HEK293 (cell line): ENCODE measurements around the gene COX6A2.

Experiments used
- CTCF ChIA-PET: fragments of 350-600 bp; formaldehyde crosslinking; extraction: SDS; loops from one replicate; lab custom pipeline; 2021; ENCODE audit warnings: antibody characterized with exemption; lab: Yijun Ruan, JAX
- POLR2A ChIA-PET: fragments of 300-600 bp; formaldehyde crosslinking; extraction: SDS; loops from one replicate; lab custom pipeline; 2020; ENCODE audit warnings: antibody characterized with exemption, inconsistent platforms; lab: Yijun Ruan, JAX
- H3K27ac ChIP-seq: fragments of 200-500 bp; sonication (Bioruptor generic); 2 replicates; pipeline ENCODE4 v1.5.1; 2014; ENCODE audit warnings: low read depth, low read length, control low read depth, inconsistent platforms; ENCODE audit errors: extremely low read depth
- H3K36me3 ChIP-seq, 2 experiments: fragments of 200-500 bp in 1 of 2; sonication (Bioruptor generic) in 1 of 2; 1 replicate in 1 of 2; 2 replicates in 1 of 2; pipeline ENCODE4 v1.5.1; 2014 to 2017; ENCODE audit warnings: inconsistent platforms in 2 of 2, low read length in 2 of 2; ENCODE audit not compliant: control insufficient read depth in 2 of 2, insufficient read depth in 1 of 2
- H3K4me1 ChIP-seq: fragments of 200-500 bp; sonication (Bioruptor generic); 2 replicates; pipeline ENCODE4 v1.5.1; 2014; ENCODE audit warnings: mild to moderate bottlenecking, low read length, inconsistent platforms; ENCODE audit not compliant: control insufficient read depth, insufficient read depth
- H3K4me3 ChIP-seq: 2 replicates; pipeline ENCODE4 v1.5.1; 2011; ENCODE audit warnings: low read depth, mild to moderate bottlenecking, control low read depth, low read length, moderate library complexity
- H3K9me3 ChIP-seq: fragments of 200-500 bp; sonication (Bioruptor generic); 2 replicates; pipeline ENCODE4 v1.5.1; 2014; ENCODE audit warnings: low read depth, low read length, inconsistent platforms; ENCODE audit not compliant: control insufficient read depth, insufficient read depth
- AEBP2 ChIP-seq: fragments of 450-650 bp; formaldehyde crosslinking; IDR thresholded peaks from 2 replicates; pipeline ENCODE4 v1.5.1; 2016; ENCODE audit warnings: missing biosample characterization, missing genetic modification characterization, borderline replicate concordance
- BCL11A ChIP-seq: fragments of 450-650 bp; formaldehyde crosslinking; IDR thresholded peaks from 2 replicates; pipeline ENCODE4 v1.5.1; 2016; ENCODE audit warnings: low read depth, missing biosample characterization, missing genetic modification characterization
- EGR2 ChIP-seq: fragments of 450-650 bp; formaldehyde crosslinking; IDR thresholded peaks from 2 replicates; pipeline ENCODE4 v1.5.1; 2016; ENCODE audit warnings: low read depth, missing biosample characterization, missing genetic modification characterization
- GLIS1 ChIP-seq: fragments of 450-650 bp; formaldehyde crosslinking; IDR thresholded peaks from 2 replicates; pipeline ENCODE4 v1.5.1; 2016; ENCODE audit warnings: missing biosample characterization, missing genetic modification characterization
- SCRT1 ChIP-seq: fragments of 450-650 bp; formaldehyde crosslinking; IDR thresholded peaks from 2 replicates; pipeline ENCODE4 v1.5.1; 2016; ENCODE audit warnings: missing biosample characterization, missing genetic modification characterization, borderline replicate concordance
- TSHZ1 ChIP-seq: fragments of 450-650 bp; formaldehyde crosslinking; IDR thresholded peaks from 2 replicates; pipeline ENCODE4 v1.5.1; 2016; ENCODE audit warnings: missing biosample characterization, missing genetic modification characterization, borderline replicate concordance
- ZNF114 ChIP-seq: fragments of 450-650 bp; formaldehyde crosslinking; IDR thresholded peaks from 2 replicates; pipeline ENCODE4 v1.5.0; 2017; ENCODE audit warnings: missing biosample characterization, missing genetic modification characterization
- ZNF140 ChIP-seq: fragments of 450-650 bp; formaldehyde crosslinking; IDR thresholded peaks from 2 replicates; pipeline ENCODE4 v1.5.1; 2016; ENCODE audit warnings: missing biosample characterization, missing genetic modification characterization
- ZNF146 ChIP-seq: fragments of 450-650 bp; formaldehyde crosslinking; IDR thresholded peaks from 2 replicates; pipeline ENCODE4 v1.5.1; 2016; ENCODE audit warnings: missing biosample characterization, missing genetic modification characterization
- ZNF18 ChIP-seq: fragments of 450-650 bp; formaldehyde crosslinking; IDR thresholded peaks from 2 replicates; pipeline ENCODE4 v1.5.1; 2016; ENCODE audit warnings: missing biosample characterization, missing genetic modification characterization
- ZNF223 ChIP-seq: fragments of 450-650 bp; formaldehyde crosslinking; IDR thresholded peaks from 2 replicates; pipeline ENCODE4 v1.5.1; 2016; ENCODE audit warnings: missing biosample characterization, missing genetic modification characterization
- ZNF24 ChIP-seq: fragments of 450-650 bp; formaldehyde crosslinking; IDR thresholded peaks from 2 replicates; pipeline ENCODE4 v1.5.1; 2016; ENCODE audit warnings: missing biosample characterization, missing genetic modification characterization
- ZNF292 ChIP-seq: fragments of 450-650 bp; formaldehyde crosslinking; IDR thresholded peaks from 2 replicates; pipeline ENCODE4 v1.5.1; 2016; ENCODE audit warnings: low read depth, missing biosample characterization, missing genetic modification characterization, borderline replicate concordance
- ZNF394 ChIP-seq: fragments of 450-650 bp; formaldehyde crosslinking; IDR thresholded peaks from 2 replicates; pipeline ENCODE4 v1.5.1; 2016; ENCODE audit warnings: missing biosample characterization, missing genetic modification characterization, mild to moderate bottlenecking, moderate library complexity, borderline replicate concordance
- ZNF529 ChIP-seq: fragments of 450-650 bp; formaldehyde crosslinking; IDR thresholded peaks from 2 replicates; pipeline ENCODE4 v1.5.1; 2017; ENCODE audit warnings: missing genetic modification characterization, missing biosample characterization; ENCODE audit not compliant: insufficient replicate concordance
- ZNF660 ChIP-seq: fragments of 450-650 bp; IDR thresholded peaks from 2 replicates; pipeline ENCODE4 v1.5.1; 2018; ENCODE audit warnings: missing biosample characterization, mild to moderate bottlenecking, missing genetic modification characterization
- ZNF670 ChIP-seq: fragments of 450-650 bp; formaldehyde crosslinking; IDR thresholded peaks from 2 replicates; pipeline ENCODE4 v1.5.1; 2016; ENCODE audit warnings: missing biosample characterization, missing genetic modification characterization, low read depth
- ZNF776 ChIP-seq: fragments of 450-650 bp; formaldehyde crosslinking; IDR thresholded peaks from 2 replicates; pipeline ENCODE4 v1.5.0; 2017; ENCODE audit warnings: missing biosample characterization, missing genetic modification characterization, borderline replicate concordance
- ZSCAN5A ChIP-seq: fragments of 450-650 bp; formaldehyde crosslinking; IDR thresholded peaks from 2 replicates; pipeline ENCODE4 v1.5.1; 2016; ENCODE audit warnings: missing biosample characterization, missing genetic modification characterization
- ZXDB ChIP-seq: fragments of 450-650 bp; formaldehyde crosslinking; IDR thresholded peaks from 2 replicates; pipeline ENCODE4 v1.5.1; 2016; ENCODE audit warnings: missing biosample characterization, missing genetic modification characterization

COX6A2 gene

GRCh38 chr16:31474173-31474714, 46.1 kb upstream of the COX6A2 start:
- H3K4me3 ChIP-seq = no peak overlapping the region
- no peak overlapping the region for H3K27ac ChIP-seq
- H3K36me3 ChIP-seq = peaks cover 0 to 10% of the 10 kb centered on the region in 2 experiments; a peak in 1 of 3 replicates
- ChIA-PET POLR2A (no interaction called here), CTCF (interaction anchor here (0.6 to 0.9 kb wide), 3 partner anchors 16 to 377 kb away, joined by 3 read pairs; partner anchors contain the start of gene ARMC5)
- TF ChIP-seq AEBP2 (tag by site-specific recombination) = no peak
- no peak for TF ChIP-seq EGR2
- no peak for TF ChIP-seq ZNF776
- TF ChIP-seq ZSCAN5A (tag by site-specific recombination) = no peak
- no peak for TF ChIP-seq SCRT1 (tag by site-specific recombination)
- TF ChIP-seq ZNF140 = no peak
- TF ChIP-seq ZNF292 (tag by site-specific recombination) = no peak
- TF ChIP-seq BCL11A = no peak
- no peak for TF ChIP-seq ZNF146 (tag by site-specific recombination)
- TF ChIP-seq TSHZ1 = no peak
- no peak for TF ChIP-seq ZXDB (tag by site-specific recombination)
- TF ChIP-seq ZNF660 = no peak
- no peak for TF ChIP-seq GLIS1 (tag by site-specific recombination)
- TF ChIP-seq ZNF670 (tag by site-specific recombination) = no peak
- no peak for TF ChIP-seq ZNF394 (tag by site-specific recombination)
- TF ChIP-seq ZNF18 (tag by site-specific recombination) = no peak
- no peak for TF ChIP-seq ZNF114 (tag by site-specific recombination)
- no peak for TF ChIP-seq ZNF223
- no peak for TF ChIP-seq ZNF24 (tag by site-specific recombination)
- no peak for TF ChIP-seq ZNF529 (tag by site-specific recombination)
- no peaks in the 10 kb centered on the region for H3K9me3 ChIP-seq
- no peaks in the 10 kb centered on the region for H3K4me1 ChIP-seq
